H9 (cell line): ENCODE data around the gene TMCC2. TPM values are rescaled to one million over a fixed set of nuclear protein-coding genes. Genes with fewer than 3 reads are reported as not detected.

ENCODE experiments used
- DNase-seq: peaks from one replicate; pipeline ENCODE4 v3.0.0-alpha.2; 2017
- H2AFZ ChIP-seq: one replicate; pipeline ENCODE4 v1.6.1; 2013; ENCODE audit warnings: mild to moderate bottlenecking, low read length, control low read depth, moderate library complexity
- H2AK5ac ChIP-seq: 2 replicates; pipeline ENCODE4 v1.6.1; 2013; ENCODE audit warnings: low read length, control low read depth, mixed read lengths; ENCODE audit not compliant: insufficient read length
- H2BK120ac ChIP-seq: one replicate; pipeline ENCODE4 v1.6.1; 2013; ENCODE audit warnings: low read depth, mild to moderate bottlenecking, low read length, control low read depth, inconsistent platforms; ENCODE audit not compliant: poor library complexity, severe bottlenecking
- H2BK12ac ChIP-seq: 2 replicates; pipeline ENCODE4 v1.6.1; 2013; ENCODE audit warnings: low read length, control low read depth, mixed read lengths, low read depth; ENCODE audit not compliant: insufficient read length
- H2BK15ac ChIP-seq: 2 replicates; pipeline ENCODE4 v1.6.1; 2013; ENCODE audit warnings: low read depth, low read length, control low read depth
- H2BK20ac ChIP-seq: one replicate; pipeline ENCODE4 v1.6.1; 2013; ENCODE audit warnings: low read depth, mild to moderate bottlenecking, low read length, control low read depth, inconsistent platforms; ENCODE audit not compliant: poor library complexity, severe bottlenecking
- H2BK5ac ChIP-seq: 2 replicates; pipeline ENCODE4 v1.6.1; 2013; ENCODE audit warnings: low read length, control low read depth, mixed read lengths; ENCODE audit not compliant: insufficient read length
- H3K14ac ChIP-seq: 2 replicates; pipeline ENCODE4 v1.6.1; 2013; ENCODE audit warnings: low read length, control low read depth; ENCODE audit not compliant: insufficient read depth
- H3K18ac ChIP-seq: 2 replicates; pipeline ENCODE4 v1.6.1; 2013; ENCODE audit warnings: low read depth, mild to moderate bottlenecking, mixed read lengths, low read length, control low read depth; ENCODE audit not compliant: insufficient read length
- H3K23ac ChIP-seq: 2 replicates; pipeline ENCODE4 v1.6.1; 2013; ENCODE audit warnings: low read length, control low read depth, mixed read lengths, low read depth; ENCODE audit not compliant: insufficient read length
- H3K23me2 ChIP-seq: 2 replicates; pipeline ENCODE4 v1.6.1; 2013; ENCODE audit warnings: low read depth, mild to moderate bottlenecking, mixed read lengths, low read length, control low read depth; ENCODE audit not compliant: insufficient read length, poor library complexity, severe bottlenecking
- H3K27ac ChIP-seq: 2 replicates; pipeline ENCODE4 v1.5.1; 2013; ENCODE audit warnings: low read length, control low read depth, mixed read lengths, low read depth; ENCODE audit not compliant: insufficient read length
- H3K27me3 ChIP-seq: 2 replicates; pipeline ENCODE4 v1.6.1; 2013; ENCODE audit warnings: low read length, control low read depth, inconsistent platforms; ENCODE audit not compliant: insufficient read depth
- H3K4ac ChIP-seq: 2 replicates; pipeline ENCODE4 v1.6.1; 2013; ENCODE audit warnings: low read depth, mild to moderate bottlenecking, control low read depth, inconsistent platforms, low read length, moderate library complexity
- H3K4me1 ChIP-seq: 2 replicates; pipeline ENCODE4 v1.6.1; 2013; ENCODE audit warnings: low read length, control low read depth, inconsistent platforms; ENCODE audit not compliant: insufficient read depth
- H3K4me2 ChIP-seq: 2 replicates; pipeline ENCODE4 v1.6.1; 2013; ENCODE audit warnings: low read length, control low read depth, mixed read lengths; ENCODE audit not compliant: insufficient read length, insufficient read depth
- H3K56ac ChIP-seq: 2 replicates; pipeline ENCODE4 v1.6.1; 2013; ENCODE audit warnings: low read depth, mild to moderate bottlenecking, mixed read lengths, low read length, control low read depth; ENCODE audit not compliant: insufficient read length
- H3K79me1 ChIP-seq: 2 replicates; pipeline ENCODE4 v1.6.1; 2013; ENCODE audit warnings: low read depth, mild to moderate bottlenecking, moderate library complexity, low read length, control low read depth, inconsistent platforms; ENCODE audit not compliant: insufficient read depth, poor library complexity, severe bottlenecking
- H3K79me2 ChIP-seq: 2 replicates; pipeline ENCODE4 v1.6.1; 2013; ENCODE audit warnings: low read length, control low read depth, inconsistent platforms; ENCODE audit not compliant: insufficient read depth
- H3K9ac ChIP-seq: 2 replicates; pipeline ENCODE4 v1.6.1; 2013; ENCODE audit warnings: low read length, control low read depth, mixed read lengths; ENCODE audit not compliant: insufficient read length; ENCODE audit errors: extremely low read depth
- H3K9me3 ChIP-seq: one replicate; pipeline ENCODE4 v1.6.1; 2013; ENCODE audit warnings: low read depth, low read length, inconsistent platforms; ENCODE audit not compliant: control insufficient read depth
- H3T11ph ChIP-seq: one replicate; pipeline ENCODE4 v1.6.1; 2013; ENCODE audit warnings: mild to moderate bottlenecking, low read length, control low read depth, inconsistent platforms
- H4K20me1 ChIP-seq: one replicate; pipeline ENCODE4 v1.6.1; 2013; ENCODE audit not compliant: control insufficient read depth, insufficient read length, insufficient read depth
- H4K5ac ChIP-seq: 2 replicates; pipeline ENCODE4 v1.6.1; 2013; ENCODE audit warnings: low read depth, mild to moderate bottlenecking, mixed read lengths, low read length, control low read depth; ENCODE audit not compliant: insufficient read length
- H4K8ac ChIP-seq: replicated peaks from 2 replicates; pipeline ENCODE4 v1.6.1; 2013; ENCODE audit warnings: low read length, control low read depth, mixed read lengths, low read depth; ENCODE audit not compliant: insufficient read length
- H4K91ac ChIP-seq: 2 replicates; pipeline ENCODE4 v1.6.1; 2013; ENCODE audit warnings: low read depth, mild to moderate bottlenecking, moderate library complexity, mixed read lengths, low read length, control low read depth; ENCODE audit not compliant: insufficient read length
- H3K27ac Mint-ChIP-seq, 3 experiments: 2 replicates in 2 of 3; 3 replicates in 1 of 3; pipeline ENCODE4 v1.8.0; 2020 to 2021; ENCODE audit warnings: mixed read lengths in 3 of 3, mild to moderate bottlenecking in 1 of 3, moderate library complexity in 1 of 3
- H3K27me3 Mint-ChIP-seq: 2 replicates; pipeline ENCODE4 v1.8.0; 2021; ENCODE audit warnings: low read depth, mild to moderate bottlenecking, moderate library complexity, mixed read lengths
- H3K36me3 Mint-ChIP-seq, 3 experiments: 2 replicates in 2 of 3; 3 replicates in 1 of 3; pipeline ENCODE4 v1.8.0; 2020 to 2021; ENCODE audit warnings: low read depth in 3 of 3, mixed read lengths in 3 of 3; ENCODE audit not compliant: insufficient read depth in 1 of 3
- H3K4me1 Mint-ChIP-seq, 2 experiments: 2 replicates each; pipeline ENCODE4 v1.8.0; 2020; ENCODE audit warnings: mixed read lengths in 2 of 2
- H3K4me3 Mint-ChIP-seq, 2 experiments: 2 replicates in 1 of 2; 3 replicates in 1 of 2; pipeline ENCODE4 v1.8.0; 2020 to 2021; ENCODE audit warnings: mild to moderate bottlenecking in 2 of 2, mixed read lengths in 2 of 2, moderate library complexity in 1 of 2
- H3K9me3 Mint-ChIP-seq, 2 experiments: 2 replicates in 1 of 2; 3 replicates in 1 of 2; pipeline ENCODE4 v1.8.0; 2020; ENCODE audit warnings: mild to moderate bottlenecking in 2 of 2, mixed read lengths in 2 of 2, moderate library complexity in 1 of 2
- CTCF ChIP-seq: fragments of 200-600 bp; sonication (generic); conservative IDR thresholded peaks from 3 replicates; pipeline ENCODE4 v1.8.0; 2021; ENCODE audit warnings: antibody characterized with exemption, mild to moderate bottlenecking
- WGBS: extraction: QIAGEN DNeasy Blood & Tissue Kit; methylation state at CpG from one replicate; pipeline ENCODE4 v1.1.7; 2013; ENCODE audit warnings: missing lambda C conversion rate, low lambda C conversion rate, mixed read lengths; ENCODE audit not compliant: insufficient read length; ENCODE audit errors: extremely low coverage; 5-methylcytosine and 5-hydroxymethylcytosine counted together
- total RNA-seq: library from RNA; stranded (reverse); gene quantifications from 2 replicates; pipeline ENCODE4 v1.2.1, GENCODE V29; 2021

TMCC2 gene
- total RNA-seq, 1 experiment from 2014 or later = 11.7 TPM

- H3K9ac ChIP-seq = no peak overlapping the region
- H3K27ac Mint-ChIP-seq = peak overlapping the region; percentile 35 to 92 (median 81); a peak in 4 of 7 replicates
- no peak overlapping the region for H3K27ac ChIP-seq
- H4K91ac ChIP-seq = no peak overlapping the region
- H3K4me3 Mint-ChIP-seq = no peak overlapping the region
- H2BK12ac ChIP-seq = no peak overlapping the region
- no peak overlapping the region for H4K5ac ChIP-seq
- H3K79me2 ChIP-seq = no peaks in the 10 kb centered on the region
- no peak overlapping the region for H2BK120ac ChIP-seq
- H3K4me2 ChIP-seq = no peak overlapping the region
- H3K36me3 Mint-ChIP-seq = peaks cover 45 to 68% (median 68%) of the 10 kb centered on the region in 3 experiments
- H3K56ac ChIP-seq = no peak overlapping the region
- no peak for DNase-seq
- H2BK15ac ChIP-seq = no peak overlapping the region
- H3T11ph ChIP-seq = no peak overlapping the region
- H3K27me3 ChIP-seq = no peaks in the 10 kb centered on the region
- no peak overlapping the region for H2AK5ac ChIP-seq
- no peak overlapping the region for H4K8ac ChIP-seq
- H2AFZ ChIP-seq = no peak overlapping the region
- no peak overlapping the region for H2BK20ac ChIP-seq
- no peak overlapping the region for H3K14ac ChIP-seq
- H3K9me3 ChIP-seq = no peaks in the 10 kb centered on the region
- peaks cover 33 to 43% of the 10 kb centered on the region in 2 experiments for H3K4me1 Mint-ChIP-seq
- no peak overlapping the region for H3K4ac ChIP-seq
- H3K23me2 ChIP-seq = peaks cover 5% of the 10 kb centered on the region
- H3K23ac ChIP-seq = no peak overlapping the region
- no peaks in the 10 kb centered on the region for H3K27me3 Mint-ChIP-seq
- WGBS = no CpG with 5 or more reads among the region's 19 CpGs
- H3K18ac ChIP-seq = no peak overlapping the region
- no peaks in the 10 kb centered on the region for H3K79me1 ChIP-seq
- H4K20me1 ChIP-seq = no peaks in the 10 kb centered on the region
- TF ChIP-seq CTCF = no peak
- H3K9me3 Mint-ChIP-seq = no peaks in the 10 kb centered on the region; a peak in 1 of 5 replicates
- peaks cover 5% of the 10 kb centered on the region; the same call in 1 of the 2 replicates for H3K4me1 ChIP-seq
- no peak overlapping the region for H2BK5ac ChIP-seq
These were observed 76.4 kb downstream of the TMCC2 start for GRCh38 chr1:205304046-205304694.
